Urothelium cell line (cell line): ENCODE results near the gene RAD51B.
A peak's percentile ranks its signal among the peaks of the same experiment; 100 is the strongest.
"Not testable (repeated sequence)": the region's sequence is repeated elsewhere in the genome, so short reads cannot be mapped to it uniquely, and the experiment has no call there.

Experiments
- DNase-seq: peaks from one replicate; pipeline ENCODE4 v3.0.0; 2011; ENCODE audit warnings: low spot score, mixed read lengths
- FAIRE-seq: peaks from 2 replicates; lab custom pipeline; 2011; peaks lifted over from hg19 to GRCh38; lab: Jason Lieb, UNC

RAD51B gene

DNA sequence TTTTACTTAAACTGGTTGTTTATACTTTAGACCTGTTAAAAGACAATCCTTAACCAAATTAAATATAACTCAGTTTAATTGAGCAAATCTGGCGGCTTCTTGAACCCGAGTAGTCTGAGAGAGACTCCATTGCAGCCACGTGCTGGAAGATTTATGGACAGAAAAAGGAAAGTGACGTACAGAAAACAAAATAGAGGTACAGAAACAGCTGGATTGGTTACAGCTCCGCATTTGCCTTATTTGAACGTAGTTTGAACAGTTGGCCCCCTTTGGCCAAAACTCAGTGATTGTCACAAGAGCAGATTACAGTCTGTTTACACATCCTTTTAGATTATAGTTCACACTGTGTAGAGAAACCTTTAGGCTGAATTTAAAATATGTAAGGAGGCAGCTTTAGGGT is 155.9 kb downstream of the RAD51B start:
- DNase-seq: no peak
- no peak for FAIRE-seq

DNA sequence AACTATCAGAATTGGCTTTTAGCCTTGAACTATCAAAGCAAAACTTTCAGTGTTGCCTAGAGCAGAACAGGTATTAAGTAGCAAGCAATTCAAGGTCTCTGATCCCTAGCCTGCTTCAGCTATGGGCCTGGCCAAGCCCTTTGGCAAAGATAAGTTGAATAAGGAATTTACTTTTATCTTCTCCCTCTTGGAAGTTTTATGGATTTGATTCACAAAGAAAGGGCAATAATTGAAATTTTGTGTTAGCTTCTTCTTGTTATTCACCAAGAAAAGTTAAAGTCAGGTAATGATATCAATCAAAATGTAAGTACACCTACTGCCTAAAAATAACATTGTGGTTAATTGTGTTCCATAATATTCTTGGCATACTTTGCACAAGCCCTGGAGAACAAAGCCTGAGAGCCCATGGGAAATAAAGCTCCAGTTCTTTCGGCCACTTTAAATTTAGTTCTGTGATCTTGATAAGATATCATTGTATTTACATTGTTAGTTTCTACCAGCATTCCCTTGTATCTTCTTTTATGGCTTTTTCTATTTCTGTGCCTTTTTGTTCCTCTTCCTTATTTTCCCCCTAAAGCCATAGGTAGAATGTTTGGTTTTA is 158.0 kb downstream of the RAD51B start:
- FAIRE-seq (no peak), DNase-seq (no peak)

- FAIRE-seq (no peak), DNase-seq (no peak)
Observed at GRCh38 chr14:67978749-67979148, 159.2 kb downstream of the RAD51B start.

DNA sequence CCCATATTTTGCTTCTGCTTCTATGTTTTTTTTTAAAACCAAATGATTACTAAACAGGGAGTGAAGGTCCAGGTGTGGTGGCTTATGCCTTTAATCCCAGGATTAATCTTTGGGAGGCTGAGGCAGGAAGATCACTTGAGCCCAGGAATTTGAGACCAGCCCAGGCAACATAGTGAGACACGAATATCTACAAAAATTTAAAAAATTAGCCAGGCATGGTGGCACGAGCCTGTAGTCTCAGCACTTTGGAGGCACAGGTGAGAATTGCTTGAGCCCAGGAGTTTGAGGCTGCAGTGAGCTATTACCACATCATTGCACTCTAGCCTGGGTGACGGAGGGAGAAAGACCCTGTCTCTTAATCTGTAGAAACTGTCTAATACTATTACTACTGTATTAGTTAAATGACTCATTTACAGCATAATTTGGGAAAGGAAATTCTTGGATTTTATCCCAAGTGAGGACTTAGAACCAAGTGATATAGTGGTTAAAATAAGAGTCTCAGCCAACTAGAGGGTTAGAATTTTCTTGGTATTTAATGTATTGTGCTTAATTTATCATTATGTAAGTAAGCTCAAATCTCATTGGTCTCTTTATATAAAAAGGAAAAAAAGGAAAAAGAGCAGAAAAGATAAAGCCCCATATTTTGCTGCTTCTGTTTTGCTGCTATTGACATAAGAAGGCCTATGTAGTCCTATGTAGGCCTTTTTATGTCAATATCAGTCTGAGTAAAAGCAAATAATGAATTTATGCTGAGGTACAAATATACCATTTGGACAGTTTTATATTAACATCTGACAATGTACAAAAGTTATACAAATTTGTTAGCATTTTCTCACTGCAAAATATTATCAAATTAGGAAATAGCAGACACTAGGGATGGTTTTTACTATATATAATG is 163.4 kb downstream of the RAD51B start:
- FAIRE-seq (peak; percentile 50), DNase-seq (no peak)

- FAIRE-seq: peak; percentile 37
- DNase-seq: no peak
Observed at GRCh38 chr14:67984274-67984673, 164.7 kb downstream of the RAD51B start.

DNA sequence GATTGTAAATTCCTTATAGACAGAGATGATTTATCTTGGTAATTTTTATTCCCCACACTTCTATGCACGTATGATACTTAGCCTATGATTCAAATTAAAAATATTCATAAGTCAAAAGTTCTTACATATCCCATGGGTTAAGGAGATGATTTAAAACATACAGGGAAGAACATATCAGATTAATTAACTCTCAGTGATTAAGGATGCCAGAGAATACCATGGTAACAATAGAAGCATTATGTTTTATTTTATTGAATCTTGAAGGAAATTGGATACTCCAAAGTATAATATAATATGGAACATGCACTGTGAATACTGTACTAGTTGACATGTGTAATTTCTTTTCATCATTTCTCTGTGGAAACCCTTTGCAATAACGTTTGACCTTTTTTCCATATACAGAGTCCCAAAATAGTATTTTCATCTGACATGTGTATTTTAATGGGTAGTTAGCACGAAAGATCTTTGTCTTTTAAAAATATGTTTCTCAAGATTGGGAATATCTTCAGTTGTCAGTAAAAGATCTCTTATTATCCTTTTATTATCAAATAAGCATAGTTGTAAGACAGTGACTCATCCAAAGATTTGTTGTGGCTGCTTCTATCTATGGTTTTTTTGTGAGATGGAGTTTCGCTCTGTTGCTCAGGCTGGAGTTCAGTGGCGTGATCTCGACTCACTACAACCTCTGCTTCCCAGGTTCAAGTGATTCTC is 166.7 kb downstream of the RAD51B start:
- DNase-seq (no peak), FAIRE-seq (no peak)

GRCh38 chr14:67987606-67988005 is 168.0 kb downstream of the RAD51B start:
- DNase-seq (peak; percentile 54), FAIRE-seq (peak; percentile 20)

GRCh38 chr14:67988210-67988609 is 168.6 kb downstream of the RAD51B start:
- FAIRE-seq: not testable (repeated sequence)

DNA sequence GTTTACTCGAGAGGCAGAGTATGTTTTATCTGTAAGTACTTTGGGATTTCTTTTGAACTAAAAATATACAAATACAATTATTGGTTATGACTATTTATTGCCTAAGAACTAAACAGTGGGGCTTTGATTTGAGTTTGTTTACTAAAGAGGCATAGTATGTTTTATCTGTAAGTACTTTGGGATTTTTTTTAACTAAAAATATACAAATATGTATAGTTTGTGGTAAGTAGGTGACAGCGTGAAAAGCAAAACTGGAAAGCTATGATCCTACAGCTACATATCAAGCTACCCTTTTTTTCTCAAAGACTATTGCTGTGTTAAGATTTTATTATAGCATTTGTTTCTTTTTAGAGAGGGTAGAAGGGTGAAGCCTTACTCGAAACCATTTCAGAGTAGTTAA is 171.0 kb downstream of the RAD51B start:
- DNase-seq: no peak
- FAIRE-seq: no peak

More at GRCh38 chr14:67988210-67988609, 168.6 kb downstream of the RAD51B start:
- DNase-seq: not testable (repeated sequence)

DNA sequence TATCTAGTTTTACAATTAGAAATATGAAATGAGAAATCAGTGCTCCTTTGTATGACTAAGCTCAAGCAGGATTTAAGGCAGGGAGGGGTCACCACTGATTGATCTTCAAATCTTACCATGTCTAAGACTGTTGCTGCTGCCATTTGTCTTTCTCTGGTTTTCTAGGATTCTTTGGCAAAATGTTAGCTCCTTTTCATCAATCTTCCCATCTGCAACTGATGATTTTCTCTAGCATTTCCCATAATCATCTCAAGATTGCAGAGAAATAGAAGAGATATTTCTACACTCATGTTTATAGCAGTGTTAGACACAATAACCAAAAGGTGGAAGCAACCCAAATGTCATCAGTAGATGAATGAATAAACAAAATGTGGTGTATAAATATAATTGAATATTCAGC is 175.0 kb downstream of the RAD51B start:
- FAIRE-seq: no peak
- no peak for DNase-seq

DNA sequence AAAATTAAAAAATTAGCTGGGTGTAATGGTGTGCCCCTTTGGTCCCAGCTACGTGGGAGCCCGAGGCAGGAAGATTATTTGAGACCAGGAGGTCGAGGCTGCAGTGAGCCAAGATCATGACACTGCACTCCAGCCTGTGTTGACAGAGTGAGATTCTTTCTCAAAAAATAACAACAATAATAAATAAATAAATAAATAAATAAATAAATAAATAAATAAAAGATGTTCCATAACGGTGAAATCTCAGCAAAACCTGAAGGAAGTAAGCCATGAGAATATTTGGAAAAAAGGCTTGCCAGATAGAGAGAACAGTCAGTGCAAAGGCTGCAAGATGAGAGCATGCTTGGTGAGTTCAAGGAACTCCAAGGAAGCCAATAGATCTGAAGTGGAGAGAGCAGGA is 176.7 kb downstream of the RAD51B start:
- FAIRE-seq (no peak), DNase-seq (no peak)

- peak; percentile 77 for FAIRE-seq
- no peak for DNase-seq
Observed at GRCh38 chr14:67998834-67999233, 179.3 kb downstream of the RAD51B start.

- DNase-seq: no peak
- FAIRE-seq: no peak
Observed at GRCh38 chr14:67999290-67999689, 179.7 kb downstream of the RAD51B start.

DNA sequence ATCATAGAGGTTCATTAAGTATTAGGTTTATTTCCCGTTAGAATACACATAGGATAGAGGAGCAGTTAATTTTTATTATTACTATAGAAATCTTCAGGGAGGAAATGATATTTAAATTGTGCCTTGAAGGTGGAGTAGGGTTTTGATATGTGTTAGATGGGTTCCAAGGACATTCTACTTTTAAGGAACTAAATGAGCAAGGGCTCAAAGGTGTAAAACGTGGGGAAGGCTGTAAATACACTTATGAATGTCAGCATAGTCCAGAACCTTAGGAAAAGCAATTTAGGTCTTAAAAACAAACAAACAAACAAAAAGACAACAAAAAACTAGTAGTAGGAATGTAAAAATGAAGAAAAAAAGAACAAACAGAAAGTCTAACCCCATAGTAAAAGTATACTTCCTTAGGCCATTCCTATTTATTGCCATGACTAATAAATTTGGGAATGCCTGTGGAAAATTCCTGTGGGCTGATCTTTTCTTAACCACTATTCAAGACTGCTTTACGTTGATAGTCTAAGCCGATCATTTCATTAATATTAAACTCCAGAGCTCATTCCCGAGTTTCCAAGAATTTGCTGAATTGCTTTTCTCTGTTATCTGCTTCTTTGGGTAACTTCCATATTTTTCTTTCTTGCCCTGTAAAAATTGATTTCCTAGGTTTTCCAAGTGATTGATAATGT is 180.3 kb downstream of the RAD51B start:
- peak; percentile 81 for FAIRE-seq

DNA sequence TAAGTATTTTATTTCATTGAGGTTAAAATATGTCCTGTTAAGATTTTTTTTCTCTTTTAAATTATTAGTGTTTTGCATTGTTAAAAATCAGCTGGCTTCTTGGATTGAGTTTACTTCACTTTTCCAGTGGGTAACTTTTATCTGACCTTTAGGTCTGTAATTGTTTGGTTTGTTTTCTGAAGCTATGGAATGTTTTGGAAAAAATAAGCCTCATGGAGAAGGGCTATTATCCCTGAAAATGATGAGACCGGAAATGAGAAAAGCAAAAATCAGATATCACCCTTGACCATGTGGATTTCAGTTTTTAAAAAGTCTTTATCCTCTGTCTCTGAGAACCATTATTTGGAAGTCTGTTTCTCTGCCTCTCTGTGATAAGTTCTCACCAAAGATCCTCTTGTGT is 180.9 kb downstream of the RAD51B start:
- FAIRE-seq: no peak
- DNase-seq: no peak

More for the DNA sequence above, 180.3 kb downstream of the RAD51B start:
- DNase-seq: peak; percentile 67

- DNase-seq (no peak), FAIRE-seq (peak; percentile 82)
Observed at GRCh38 chr14:68008491-68008890, 188.9 kb downstream of the RAD51B start.

DNA sequence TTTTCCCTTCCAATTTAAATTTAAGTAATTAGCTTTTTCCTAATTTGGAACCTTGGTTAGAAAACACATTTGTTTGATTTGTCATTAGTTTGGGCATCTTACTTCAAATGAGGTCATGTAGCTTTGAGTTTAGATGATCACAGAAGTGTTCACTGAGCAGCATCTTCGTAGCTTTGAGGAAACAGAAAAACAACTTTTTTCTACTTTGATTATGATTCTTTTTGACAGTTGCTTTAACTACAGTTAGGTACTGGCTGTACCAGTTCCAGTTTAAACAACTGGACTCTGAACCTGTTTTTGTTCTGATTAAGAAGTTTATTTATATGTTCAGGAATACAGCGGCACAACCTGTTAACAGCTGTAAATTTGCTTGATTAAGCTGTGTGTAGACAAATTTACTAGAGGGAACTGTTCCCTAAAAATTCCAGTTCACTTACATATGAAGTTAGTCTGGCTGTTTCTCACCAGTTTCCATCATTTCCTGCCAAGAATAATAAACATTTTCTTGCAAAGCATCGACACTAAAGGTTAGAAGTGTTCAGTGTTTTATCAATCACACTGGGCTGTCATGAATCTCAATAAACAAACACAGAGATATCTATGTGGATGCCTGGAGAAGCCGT is 191.9 kb downstream of the RAD51B start:
- FAIRE-seq (peak; percentile 79), DNase-seq (no peak)

GRCh38 chr14:68012871-68013270 is 193.3 kb downstream of the RAD51B start:
- DNase-seq: no peak
- FAIRE-seq: peak; percentile 63

DNA sequence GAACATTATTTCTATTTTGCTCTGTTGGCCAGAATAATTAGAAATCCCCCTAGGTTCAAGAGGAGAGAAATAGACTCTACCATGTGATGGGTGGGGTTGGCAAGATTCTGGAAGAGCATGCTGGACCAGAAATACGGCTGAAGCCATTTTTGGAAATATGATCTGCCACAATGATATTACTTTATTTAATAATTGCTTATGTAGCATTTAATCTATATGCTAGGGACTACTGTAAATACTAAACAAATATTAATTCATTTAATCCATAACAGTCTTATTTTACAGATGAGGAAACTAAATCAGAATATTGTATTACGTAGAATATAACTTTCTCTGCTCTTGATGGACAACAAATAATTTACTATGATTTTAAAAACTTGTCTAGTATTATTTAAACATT is 193.7 kb downstream of the RAD51B start:
- peak; percentile 70 for FAIRE-seq
- DNase-seq: no peak

GRCh38 chr14:68014771-68015170 is 195.2 kb downstream of the RAD51B start:
- FAIRE-seq (no peak), DNase-seq (no peak)
